HT-29 (cell line): ENCODE results near the gene TMIGD2. TPM values are rescaled to one million over a fixed set of nuclear protein-coding genes. Genes with fewer than 3 reads are reported as not detected.

ENCODE experiments used
- DNase-seq: peaks from one replicate; pipeline ENCODE4 v3.0.0-alpha.2; 2015; ENCODE audit warnings: low spot score
- total RNA-seq: library from RNA; depleted of rRNA; stranded (reverse); fragments of >200 nt; shearing (Covaris generic); gene quantifications from 2 replicates; pipeline ENCODE4 v1.2.3, GENCODE V29; 2014

TMIGD2 gene
- total RNA-seq, 1 experiment from 2014 or later = not detected

DNA sequence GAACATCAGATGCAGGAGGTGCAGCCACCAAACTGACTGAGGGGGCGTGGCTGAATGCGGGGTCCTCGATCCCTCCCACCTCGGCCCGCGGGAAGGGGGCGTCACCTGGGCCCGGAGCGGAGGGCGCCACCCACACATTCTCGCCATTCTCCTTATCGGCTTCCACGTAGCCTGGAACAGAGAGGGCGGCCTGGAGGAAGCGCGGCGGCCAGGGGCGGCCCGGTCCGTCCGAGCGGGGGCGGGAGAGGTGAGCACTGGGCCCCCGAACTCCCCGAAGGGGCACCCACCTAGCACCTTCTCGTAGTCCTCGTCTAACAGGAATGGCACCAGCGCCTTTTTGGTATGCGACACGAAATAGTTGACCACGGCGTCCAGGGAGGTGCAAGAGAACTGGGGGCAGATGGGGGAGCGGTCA lies 24.7 kb upstream of the TMIGD2 start:
- DNase-seq = no peak

DNA sequence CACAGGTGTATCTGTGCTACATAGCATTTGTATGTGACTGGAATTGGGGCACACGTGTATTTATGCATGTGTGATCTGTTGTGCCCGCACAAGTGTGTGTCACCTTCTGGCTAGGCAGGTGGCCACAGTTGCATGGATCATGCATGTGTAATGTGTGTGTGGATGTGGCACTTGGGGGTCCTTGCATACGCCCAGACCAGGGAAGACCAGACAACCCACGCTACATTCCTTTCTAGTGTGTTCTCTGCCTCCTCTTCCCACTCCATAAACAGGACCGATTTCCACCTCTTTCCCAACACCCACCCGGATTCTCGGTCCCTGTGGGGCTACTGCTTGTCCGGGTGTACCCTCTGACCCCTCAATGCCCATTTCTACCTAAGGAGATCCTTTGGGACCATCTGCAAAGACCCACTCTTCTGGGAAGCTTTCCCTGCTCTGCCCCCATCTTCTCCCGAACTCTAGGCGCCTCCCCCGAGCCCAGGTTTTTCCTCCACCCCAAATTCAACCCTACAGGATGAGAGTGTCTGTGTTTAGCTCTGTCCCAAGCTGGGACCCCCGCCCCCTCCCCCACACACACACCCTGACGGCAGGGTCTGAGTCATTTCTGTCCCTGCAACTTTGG lies 24.1 kb upstream of the TMIGD2 start:
- no peak for DNase-seq

- DNase-seq = no peak
Measured at GRCh38 chr19:4324228-4324627, 22.0 kb upstream of the TMIGD2 start.

- no peak for DNase-seq
Measured at GRCh38 chr19:4323692-4324091, 21.5 kb upstream of the TMIGD2 start.

- DNase-seq = no peak
Measured at GRCh38 chr19:4322942-4323665, 20.9 kb upstream of the TMIGD2 start.

DNA sequence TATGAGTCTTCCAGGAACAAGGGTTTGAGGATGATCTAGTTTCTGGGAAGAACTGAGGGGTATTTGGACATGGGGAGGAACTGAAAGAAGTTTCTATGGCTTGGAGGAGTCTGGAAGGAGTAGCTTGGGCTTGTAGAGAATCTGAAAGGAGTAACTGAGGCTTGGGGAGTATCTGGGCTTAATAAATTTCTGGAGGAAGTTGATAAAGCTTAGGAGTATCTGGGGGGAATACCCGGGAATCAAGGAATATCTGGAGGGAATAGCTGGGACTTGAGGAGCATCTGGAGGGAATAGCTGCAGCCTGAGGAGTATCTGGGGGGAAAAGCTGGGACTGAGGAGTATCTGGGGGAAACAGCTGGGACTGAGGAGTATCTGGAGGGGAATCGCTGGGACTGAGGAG lies 18.2 kb upstream of the TMIGD2 start:
- DNase-seq = no peak

DNA sequence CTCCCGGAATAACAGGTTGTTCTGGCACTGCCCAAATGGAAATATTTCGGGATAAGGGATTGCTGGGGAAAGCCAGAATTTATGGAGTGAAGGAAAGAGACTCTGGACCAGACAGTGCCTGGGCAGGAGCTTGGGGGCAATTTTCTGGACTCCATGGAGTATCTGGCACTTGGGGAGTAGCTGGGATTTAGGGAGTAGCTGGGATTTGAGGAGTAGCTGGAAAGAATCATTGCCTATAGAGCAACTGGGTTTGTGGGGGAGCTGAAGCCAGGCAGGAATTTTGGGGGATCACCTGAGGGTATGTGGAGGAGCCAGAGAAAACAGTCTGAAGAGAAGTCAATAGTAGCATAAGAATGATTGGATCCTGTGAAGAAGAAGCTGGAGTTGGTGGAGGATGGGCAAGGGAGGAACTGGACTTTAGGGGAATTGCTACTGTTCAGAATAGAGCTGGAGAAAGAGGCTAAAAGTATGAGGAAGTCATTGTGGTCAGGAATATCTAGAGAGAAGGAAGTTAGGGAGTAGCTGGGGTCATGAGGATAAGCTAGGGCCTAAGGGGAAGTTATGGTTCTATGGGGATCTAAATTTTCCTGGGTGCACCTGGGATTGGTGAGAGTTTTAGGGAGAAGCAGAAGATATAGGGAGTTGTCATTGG lies 17.0 kb upstream of the TMIGD2 start:
- no peak for DNase-seq

DNA sequence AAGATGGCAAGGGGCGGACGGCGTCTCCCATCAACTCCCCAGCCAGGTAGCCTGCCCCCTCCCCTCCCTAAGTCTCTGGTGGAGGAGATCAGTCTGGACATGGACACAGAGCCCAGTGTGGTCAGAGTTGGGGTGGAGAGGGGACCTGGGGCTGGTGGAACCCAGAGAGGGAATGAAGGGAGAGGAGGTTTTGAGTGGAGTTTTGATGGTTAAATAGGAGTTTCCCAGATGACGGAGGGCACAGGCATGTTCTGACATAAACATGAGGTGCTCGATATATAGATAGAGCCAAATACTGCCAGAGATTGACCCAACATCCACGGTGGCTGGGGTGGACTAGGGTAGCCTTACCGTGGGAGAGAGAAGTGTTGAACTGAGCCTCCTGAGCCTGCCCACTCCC lies 16.3 kb upstream of the TMIGD2 start:
- DNase-seq = no peak

- no peak for DNase-seq
Measured at GRCh38 chr19:4316956-4317355, 14.8 kb upstream of the TMIGD2 start.

DNA sequence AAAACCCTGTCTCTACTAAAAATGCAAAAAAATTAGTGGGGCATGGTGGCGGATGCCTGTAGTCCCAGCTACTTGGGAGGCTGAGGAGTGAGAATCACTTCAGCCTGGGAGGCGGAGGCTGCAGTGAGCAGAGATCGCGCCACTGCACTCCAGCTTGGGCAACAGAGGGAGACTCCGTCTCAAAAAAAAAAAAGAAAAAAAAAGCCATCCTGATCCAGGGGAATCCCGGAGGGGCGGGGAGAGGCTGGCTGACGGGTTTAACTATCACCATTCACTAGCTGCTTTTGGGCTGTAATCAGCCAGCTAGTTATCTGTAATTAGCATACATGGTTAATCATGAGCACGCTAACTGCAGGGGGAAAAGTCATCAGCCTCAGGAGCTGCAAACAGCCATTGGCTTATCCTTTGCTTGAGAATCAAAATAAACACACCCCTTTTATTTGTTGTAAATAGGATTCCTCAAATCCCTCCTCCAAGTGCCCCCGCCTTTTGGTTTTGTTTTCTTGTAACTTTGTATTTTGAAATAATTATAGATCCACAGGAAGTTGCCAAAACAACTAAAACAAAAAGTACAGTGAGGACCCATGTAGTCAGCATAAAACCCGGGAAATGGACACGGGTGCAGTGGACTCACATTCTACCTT lies 11.8 kb upstream of the TMIGD2 start:
- DNase-seq = no peak

DNA sequence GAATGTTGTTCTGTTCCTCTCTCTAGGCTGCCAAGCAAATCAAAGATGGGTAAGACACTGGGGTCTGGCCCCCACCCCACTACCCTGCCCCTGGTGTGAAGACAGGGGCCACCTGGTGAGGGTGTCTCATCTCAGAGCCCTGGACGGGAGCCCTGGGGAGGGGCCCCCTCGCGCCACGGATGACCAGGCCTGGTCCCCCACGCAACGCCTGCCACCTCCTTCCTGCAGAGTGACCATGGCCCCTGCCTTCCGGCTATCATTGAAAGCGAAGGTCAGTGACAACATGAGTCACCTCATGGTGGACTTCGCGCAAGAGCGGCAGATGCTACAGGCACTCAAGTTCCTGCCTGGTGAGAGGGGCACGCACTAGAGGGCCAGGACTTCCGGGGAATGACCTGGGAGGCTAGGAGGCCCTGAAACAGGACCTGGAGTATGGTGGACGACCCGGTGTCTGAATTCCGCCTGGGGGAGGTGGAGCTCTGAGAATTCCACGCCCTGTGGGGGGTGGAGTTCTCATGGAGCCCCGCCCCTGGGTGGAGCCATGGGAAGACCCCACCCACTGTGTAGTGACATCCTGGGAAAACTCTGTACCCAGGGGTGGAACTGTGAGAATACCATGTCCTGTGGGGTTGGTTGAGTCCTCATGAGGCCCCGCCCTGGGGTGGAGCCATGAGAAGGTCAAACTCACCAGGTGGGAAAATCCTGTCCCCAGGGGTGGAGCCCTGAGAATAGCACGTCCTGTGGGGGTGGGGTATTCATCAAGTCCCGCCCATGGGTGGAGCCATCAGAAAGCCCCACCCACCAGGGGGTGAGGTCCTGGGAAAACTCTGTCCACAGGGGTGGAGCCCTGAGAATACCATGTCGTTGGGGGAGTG lies 8.3 kb upstream of the TMIGD2 start:
- DNase-seq = peak; percentile 37

- no peak for DNase-seq
Measured at GRCh38 chr19:4305659-4306058, 3.5 kb upstream of the TMIGD2 start.

DNA sequence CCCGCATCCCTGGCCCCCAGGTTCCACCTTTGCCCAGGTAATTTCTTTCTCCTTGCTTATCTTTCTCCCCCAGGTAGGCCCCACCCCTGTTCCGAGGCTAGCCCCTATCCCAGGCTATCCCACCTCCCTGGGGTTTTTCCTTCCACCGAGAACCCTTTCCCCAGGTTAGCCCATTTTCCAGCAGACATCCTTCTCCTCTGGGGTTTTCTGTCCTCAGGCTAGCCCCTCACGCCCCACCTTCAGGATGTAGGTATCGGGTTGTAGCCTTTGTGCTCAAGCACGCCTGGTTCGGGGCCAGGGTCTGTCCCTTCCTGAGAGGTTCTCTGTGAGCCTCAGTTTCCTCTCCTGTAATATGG lies 3.0 kb upstream of the TMIGD2 start:
- no peak for DNase-seq

DNA sequence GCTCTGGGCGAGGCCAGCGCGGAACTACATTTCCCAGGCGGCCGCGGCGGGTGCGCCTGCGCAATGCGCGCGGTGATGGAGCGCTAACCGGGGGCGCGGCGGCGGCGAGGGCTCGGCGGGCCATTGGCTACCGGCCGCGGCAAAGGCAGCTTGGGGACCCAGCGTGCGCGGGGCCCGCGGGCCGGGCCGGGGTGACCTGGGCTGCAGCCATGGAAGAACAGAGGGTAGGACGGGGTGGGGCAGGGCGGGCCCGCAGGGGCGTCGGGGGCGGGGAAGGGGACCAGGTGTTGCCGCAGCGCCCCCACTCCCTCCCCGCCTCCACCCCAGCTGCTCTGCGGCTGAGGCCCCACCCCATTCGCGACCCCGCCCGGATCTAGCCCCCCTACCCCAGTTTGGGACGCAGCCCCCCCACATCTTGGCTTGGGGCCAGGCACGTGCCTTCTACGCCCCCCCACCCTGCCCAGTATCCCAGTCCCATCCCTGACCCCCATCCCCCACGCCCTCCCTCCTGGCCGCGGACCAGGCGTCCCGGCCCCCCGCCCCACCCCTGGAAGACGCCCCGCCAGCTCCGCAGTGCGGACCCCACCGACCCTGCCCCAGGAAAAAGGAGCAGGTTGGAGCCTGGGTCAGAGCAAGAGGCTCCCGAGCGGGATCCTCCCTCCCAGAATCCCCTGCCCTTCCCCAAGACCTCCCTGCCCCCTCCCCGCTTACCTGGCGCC lies 2.5 kb upstream of the TMIGD2 start, which contains the start of gene FSD1:
Gene FSD1 (plus strand): TSS at position 61 of the 719 bp plus-strand sequence. CDS start 149 bp downstream, at position 210.
- DNase-seq = no peak

DNA sequence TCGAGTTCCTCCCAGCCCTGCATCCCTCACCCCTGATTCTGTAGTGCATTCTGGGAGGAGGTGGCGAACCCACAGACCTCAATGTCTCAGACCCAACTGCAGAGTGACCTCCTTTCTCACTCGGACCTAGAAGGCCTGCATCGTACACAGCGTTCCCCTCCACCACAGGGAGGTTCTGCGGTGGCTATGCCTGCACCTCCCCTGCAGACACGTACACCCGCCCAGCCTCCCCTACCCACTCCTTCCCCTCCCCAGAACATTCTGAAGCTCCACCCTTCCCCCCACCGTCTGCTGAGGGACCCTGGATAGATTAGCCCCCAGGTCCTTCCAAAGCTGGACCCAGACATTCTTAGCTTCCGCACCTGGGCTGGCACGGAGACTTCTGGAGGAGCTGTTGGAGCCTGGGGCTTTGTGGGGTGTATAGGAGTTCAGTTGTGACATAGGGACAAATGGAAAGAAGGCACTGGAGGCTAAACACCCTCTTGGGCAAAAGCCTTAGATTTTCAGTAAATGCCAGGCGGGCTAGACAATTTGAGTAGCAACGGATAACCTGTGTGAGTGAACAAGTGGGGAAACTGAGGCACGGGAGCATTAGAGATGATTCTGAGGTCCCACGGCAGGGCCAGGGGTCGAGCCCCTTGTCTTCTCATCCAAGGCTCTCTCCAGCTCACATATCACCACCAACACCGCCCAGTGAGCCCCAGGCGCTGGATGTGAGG lies 1.8 kb upstream of the TMIGD2 start:
- DNase-seq = no peak

- DNase-seq = peak; percentile 29
Measured at GRCh38 chr19:4301590-4302242, 473 bp downstream of the TMIGD2 start.

DNA sequence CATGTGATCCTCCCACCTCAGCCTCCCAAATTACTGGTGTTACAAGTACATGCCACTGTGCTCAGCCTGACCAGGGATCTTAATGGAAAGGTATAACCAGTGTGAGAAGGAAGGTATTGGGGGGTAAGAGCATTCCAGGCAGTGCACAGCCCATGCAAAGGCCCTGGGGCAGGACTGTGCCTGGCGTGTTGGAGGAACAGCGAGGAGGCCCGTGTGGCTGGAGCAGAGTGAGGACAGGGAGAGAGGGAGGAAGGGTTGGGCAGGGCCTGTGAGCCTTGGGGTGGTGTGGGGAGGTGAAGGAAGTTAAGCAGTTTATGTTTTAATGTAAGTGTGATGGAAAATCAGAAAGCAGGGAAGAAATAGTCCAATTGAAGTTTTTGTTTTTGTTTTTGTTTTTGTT lies 1.6 kb downstream of the TMIGD2 start:
- DNase-seq = no peak

DNA sequence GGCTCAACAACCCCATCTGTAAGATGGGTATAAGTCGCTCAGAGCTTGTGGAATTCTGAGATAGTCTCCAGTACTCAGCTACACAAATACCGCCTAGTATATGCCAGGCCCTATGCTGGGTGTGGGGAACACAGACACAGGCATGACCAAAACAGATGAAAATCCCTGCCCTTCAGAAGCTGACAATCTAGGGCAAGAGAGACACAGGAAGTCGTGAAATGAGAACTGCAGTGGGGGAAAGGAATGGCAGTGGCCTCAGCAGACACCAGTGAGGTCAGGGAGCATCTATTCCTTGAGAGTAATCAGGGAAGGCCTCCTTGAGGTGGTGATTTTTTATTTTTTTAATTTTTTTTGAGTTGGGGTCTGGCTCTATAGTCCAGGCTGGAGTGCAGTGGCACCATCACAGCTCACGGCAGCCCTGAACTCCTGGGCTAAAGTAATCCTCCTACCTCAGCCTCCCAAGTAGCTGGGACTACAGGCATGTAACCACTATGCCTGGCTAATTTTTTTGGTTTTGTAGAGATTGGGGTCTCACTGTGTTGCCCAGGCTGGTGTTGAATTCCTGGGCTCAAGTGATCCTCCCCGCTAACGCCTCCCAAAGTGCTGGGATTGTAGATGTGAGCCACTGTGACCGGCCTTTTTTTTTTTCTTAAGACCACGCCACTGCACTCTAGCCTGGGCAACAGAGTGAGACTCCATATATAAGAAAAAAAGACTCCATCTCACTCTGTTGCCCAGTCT lies 3.2 kb downstream of the TMIGD2 start:
- no peak for DNase-seq
